A375 (cell line): ENCODE results near the gene ERCC6. TPM values are rescaled to one million over a fixed set of nuclear protein-coding genes. Genes with fewer than 3 reads are reported as not detected.

Source experiments
- total RNA-seq: library from RNA; depleted of rRNA; stranded (reverse); fragments of >200 nt; shearing (Covaris generic); gene quantifications from 2 replicates; pipeline ENCODE4 v1.2.3, GENCODE V29; 2014; rRNA removed

ERCC6 gene
- total RNA-seq: 14.9 and 15.9 TPM in 2 replicates

GRCh38 chr10:49538381-49539319 is at the start of gene ERCC6:
TSS of gene ERCC6 (minus strand) at chr10:49539121.

Other genes starting within 250 kb of the ERCC6 start
- not detected in 2 replicates for gene C10orf71, start 240.0 kb downstream of the ERCC6 start, total RNA-seq
- gene DRGX, start 143.0 kb downstream of the ERCC6 start, total RNA-seq: not detected in 2 replicates
- gene SLC18A3, start 71.2 kb upstream of the ERCC6 start, total RNA-seq: not detected in 2 replicates
- not detected in 2 replicates for gene CHAT, start 74.9 kb upstream of the ERCC6 start, total RNA-seq
- not detected in 2 replicates for gene C10orf53, start 140.5 kb upstream of the ERCC6 start, total RNA-seq
- gene OGDHL, start 223.2 kb upstream of the ERCC6 start, total RNA-seq: 2.7 and 3.0 TPM in 2 replicates